SU-DHL-6 (cell line): ENCODE data around the gene UBE2Q1.

Source experiments
- CTCF ChIP-seq: fragments of 200-600 bp; sonication (generic); IDR thresholded peaks from one replicate; pipeline ENCODE4 v1.5.1; 2017; ENCODE audit warnings: antibody characterized with exemption, mild to moderate bottlenecking, low read length, moderate library complexity; ENCODE audit not compliant: insufficient read depth, poor library complexity, severe bottlenecking
- EZH2phosphoT487 ChIP-seq: fragments of 200-600 bp; sonication (generic), shearing (Covaris generic); conservative IDR thresholded peaks from 2 replicates; pipeline ENCODE4 v1.6.1; 2018; ENCODE audit warnings: mild to moderate bottlenecking, antibody characterized with exemption, low read length, moderate library complexity, mixed read lengths

- TF ChIP-seq CTCF (no peak), EZH2phosphoT487 (no peak)
Measured at GRCh38 chr1:154556422-154556821, 2.0 kb downstream of the UBE2Q1 start.
